GM19324 (cell line): ENCODE measurements around the gene HEG1.

Experiments used
- ATAC-seq: cut with Tn5 transposase; IDR thresholded peaks from one replicate; pipeline ENCODE4 v1.9.1; 2021; ENCODE audit warnings: mild to moderate bottlenecking, moderate library complexity; ENCODE audit not compliant: unreplicated experiment, low FRiP score

Gene HEG1

GRCh38 chr3:124926426-124927101 lies 129.2 kb downstream of the HEG1 start:
- no peak for ATAC-seq

GRCh38 chr3:124924741-124925140 lies 131.1 kb downstream of the HEG1 start:
- ATAC-seq: no peak

GRCh38 chr3:124923833-124924232 lies 132.0 kb downstream of the HEG1 start:
- ATAC-seq: no peak

- ATAC-seq: no peak
These were observed 135.1 kb downstream of the HEG1 start for GRCh38 chr3:124920718-124921117.

GRCh38 chr3:124919756-124920155 lies 136.0 kb downstream of the HEG1 start:
- no peak for ATAC-seq

- no peak for ATAC-seq
These were observed 137.3 kb downstream of the HEG1 start for GRCh38 chr3:124918524-124918923.

GRCh38 chr3:124916837-124917409 lies 138.9 kb downstream of the HEG1 start:
- no peak for ATAC-seq
